ENCODE measurements around the gene RTN1.
A peak's percentile ranks its signal among the peaks of the same experiment; 100 is the strongest.
"Not testable (repeated sequence)": the region's sequence is repeated elsewhere in the genome, so short reads cannot be mapped to it uniquely, and the experiment has no call there.

Gene RTN1

GRCh38 chr14:59679872-59680271 is 190.7 kb downstream of the RTN1 start:
- H3K4me3 ChIP-seq (ENCODE audit: low read length): no peak overlapping the region
- TF ChIP-seq CTCF (IDR thresholded peaks at IDR 0.05; ENCODE audit: insufficient read depth, low read depth, low read length, missing control alignments): no peak
- DNase-seq (ENCODE audit: low read depth): peak; percentile 43

- DNase-seq (ENCODE audit: low read depth): no peak
- no peak for TF ChIP-seq CTCF (IDR thresholded peaks at IDR 0.05; ENCODE audit: insufficient read depth, low read depth, low read length, missing control alignments)
- no peak overlapping the region for H3K4me3 ChIP-seq (ENCODE audit: low read length)
Measured at GRCh38 chr14:59678352-59678751, 192.2 kb downstream of the RTN1 start.

- no peak for TF ChIP-seq CTCF (IDR thresholded peaks at IDR 0.05; ENCODE audit: insufficient read depth, low read depth, low read length, missing control alignments)
- DNase-seq (ENCODE audit: low read depth): no peak
- no peak overlapping the region for H3K4me3 ChIP-seq (ENCODE audit: low read length)
Measured at GRCh38 chr14:59677771-59678231, 192.8 kb downstream of the RTN1 start.

GRCh38 chr14:59675394-59675793 is 195.2 kb downstream of the RTN1 start:
- H3K4me3 ChIP-seq (ENCODE audit: low read length): no peak overlapping the region
- no peak for DNase-seq (ENCODE audit: low read depth)
- TF ChIP-seq CTCF (IDR thresholded peaks at IDR 0.05; ENCODE audit: insufficient read depth, low read depth, low read length, missing control alignments): no peak

- TF ChIP-seq CTCF (IDR thresholded peaks at IDR 0.05; ENCODE audit: insufficient read depth, low read depth, low read length, missing control alignments): no peak
- H3K4me3 ChIP-seq (ENCODE audit: low read length): no peak overlapping the region
- DNase-seq (ENCODE audit: low read depth): peak; percentile 76
Measured at GRCh38 chr14:59664741-59665140, 205.8 kb downstream of the RTN1 start.

- DNase-seq (ENCODE audit: low read depth): no peak
- TF ChIP-seq CTCF (IDR thresholded peaks at IDR 0.05; ENCODE audit: insufficient read depth, low read depth, low read length, missing control alignments): no peak
- H3K4me3 ChIP-seq (ENCODE audit: low read length): no peak overlapping the region
Measured at GRCh38 chr14:59657769-59658168, 212.8 kb downstream of the RTN1 start.

- no peak for DNase-seq (ENCODE audit: low read depth)
- H3K4me3 ChIP-seq (ENCODE audit: low read length): no peak overlapping the region
- TF ChIP-seq CTCF (IDR thresholded peaks at IDR 0.05; ENCODE audit: insufficient read depth, low read depth, low read length, missing control alignments): no peak
Measured at GRCh38 chr14:59656473-59656872, 214.1 kb downstream of the RTN1 start.

- DNase-seq (ENCODE audit: low read depth): not testable (repeated sequence)
Measured at GRCh38 chr14:59654131-59654530, 216.4 kb downstream of the RTN1 start.

GRCh38 chr14:59646832-59647231 is 223.7 kb downstream of the RTN1 start:
- DNase-seq (ENCODE audit: low read depth); H3K4me3 ChIP-seq (ENCODE audit: low read length): not testable (repeated sequence)

More at GRCh38 chr14:59654131-59654530, 216.4 kb downstream of the RTN1 start:
- not testable (repeated sequence) for H3K4me3 ChIP-seq (ENCODE audit: low read length)

Data from epithelial cell of esophagus (primary cell).